Activated CD4-positive, alpha-beta T cell treated with anti-CD3 and anti-CD28 coated beads for 4 hours (primary cell): ENCODE measurements around the gene NR2F2.
A peak's percentile ranks its signal among the peaks of the same experiment; 100 is the strongest.

Experiments
- DNase-seq, 2 donors: peaks; one replicate each; pipeline ENCODE4 v3.0.0-alpha.2; 2020

The NR2F2 gene

GRCh38 chr15:96330450-96331143 lies at the start of gene NR2F2:
Gene NR2F2, plus strand, starts transcription at chr15:96330700. Its CDS starts 1,406 bp downstream, at chr15:96332106.
- peak in 1 of 2 donors; percentile 10 for DNase-seq

GRCh38 chr15:96285305-96285704 lies 45.2 kb upstream of the NR2F2 start:
- DNase-seq, result no peak

- DNase-seq, result no peak
These were observed 44.7 kb upstream of the NR2F2 start for GRCh38 chr15:96285729-96286254.

- no peak for DNase-seq
These were observed 39.8 kb upstream of the NR2F2 start for GRCh38 chr15:96290679-96291078.

GRCh38 chr15:96292635-96293034 lies 37.9 kb upstream of the NR2F2 start:
- no peak for DNase-seq

GRCh38 chr15:96293441-96293840 lies 37.1 kb upstream of the NR2F2 start:
- no peak for DNase-seq

- no peak for DNase-seq
These were observed 35.7 kb upstream of the NR2F2 start for GRCh38 chr15:96294766-96295165.

GRCh38 chr15:96296264-96296663 lies 34.2 kb upstream of the NR2F2 start:
- no peak for DNase-seq

- DNase-seq, result no peak
These were observed 32.7 kb upstream of the NR2F2 start for GRCh38 chr15:96297783-96298182.

GRCh38 chr15:96298217-96298616 lies 32.3 kb upstream of the NR2F2 start:
- no peak for DNase-seq

GRCh38 chr15:96300836-96301235 lies 29.7 kb upstream of the NR2F2 start:
- DNase-seq, result no peak

GRCh38 chr15:96303503-96304056 lies 26.9 kb upstream of the NR2F2 start:
- DNase-seq, result no peak

- DNase-seq, result no peak
These were observed 25.7 kb upstream of the NR2F2 start for GRCh38 chr15:96304839-96305238.

GRCh38 chr15:96306321-96306720 lies 24.2 kb upstream of the NR2F2 start:
- DNase-seq, result no peak

- no peak for DNase-seq
These were observed 22.6 kb upstream of the NR2F2 start for GRCh38 chr15:96307856-96308394.

GRCh38 chr15:96309143-96309660 lies 21.3 kb upstream of the NR2F2 start:
- DNase-seq, result no peak

GRCh38 chr15:96311256-96311955 lies 19.1 kb upstream of the NR2F2 start:
- DNase-seq, result no peak

GRCh38 chr15:96311956-96312294 lies 18.6 kb upstream of the NR2F2 start:
- no peak for DNase-seq

GRCh38 chr15:96312641-96313335 lies 17.7 kb upstream of the NR2F2 start:
- no peak for DNase-seq

- DNase-seq, result no peak
These were observed 16.0 kb upstream of the NR2F2 start for GRCh38 chr15:96314518-96314917.

- DNase-seq, result no peak
These were observed 15.5 kb upstream of the NR2F2 start for GRCh38 chr15:96314963-96315362.

GRCh38 chr15:96316953-96317629 lies 13.4 kb upstream of the NR2F2 start:
- DNase-seq, result no peak
